HCT116 (cell line): ENCODE data around the gene MT3.

Source experiments
- EZH2 ChIP-seq: fragments of 200-600 bp; sonication (generic); IDR thresholded peaks from 2 replicates; pipeline ENCODE4 v1.6.1; 2017; ENCODE audit warnings: antibody characterized with exemption, mixed run types
- POLR2A ChIP-seq: IDR thresholded peaks from 2 replicates; pipeline ENCODE4 v1.7.0; 2011; ENCODE audit warnings: borderline replicate concordance; ENCODE audit not compliant: insufficient read depth, insufficient read length; ENCODE audit errors: extremely low read depth
- RAD21 ChIP-seq: IDR thresholded peaks from 2 replicates; pipeline ENCODE4 v1.6.1; 2012; ENCODE audit warnings: low read depth, mild to moderate bottlenecking
- TF ChIP-seq, protein P1 (sequence below): IDR thresholded peaks from 2 replicates; pipeline ENCODE4 v1.6.1; 2012
- TF ChIP-seq, protein P2 (sequence below), 3 experiments: fragments of 200-600 bp in 1 of 3; sonication (generic) in 1 of 3; IDR thresholded peaks in 2 of 3; conservative IDR thresholded peaks in 1 of 3; 2 replicates each; pipeline ENCODE4 v1.5.1; 2012 to 2017; ENCODE audit warnings: low read depth in 2 of 3, low read length in 2 of 3, antibody characterized with exemption in 1 of 3, borderline replicate concordance in 1 of 3, control low read depth in 1 of 3, mild to moderate bottlenecking in 1 of 3, mixed read lengths in 1 of 3, mixed run types in 1 of 3, moderate library complexity in 1 of 3; ENCODE audit not compliant: insufficient read depth in 1 of 3

DNA sequence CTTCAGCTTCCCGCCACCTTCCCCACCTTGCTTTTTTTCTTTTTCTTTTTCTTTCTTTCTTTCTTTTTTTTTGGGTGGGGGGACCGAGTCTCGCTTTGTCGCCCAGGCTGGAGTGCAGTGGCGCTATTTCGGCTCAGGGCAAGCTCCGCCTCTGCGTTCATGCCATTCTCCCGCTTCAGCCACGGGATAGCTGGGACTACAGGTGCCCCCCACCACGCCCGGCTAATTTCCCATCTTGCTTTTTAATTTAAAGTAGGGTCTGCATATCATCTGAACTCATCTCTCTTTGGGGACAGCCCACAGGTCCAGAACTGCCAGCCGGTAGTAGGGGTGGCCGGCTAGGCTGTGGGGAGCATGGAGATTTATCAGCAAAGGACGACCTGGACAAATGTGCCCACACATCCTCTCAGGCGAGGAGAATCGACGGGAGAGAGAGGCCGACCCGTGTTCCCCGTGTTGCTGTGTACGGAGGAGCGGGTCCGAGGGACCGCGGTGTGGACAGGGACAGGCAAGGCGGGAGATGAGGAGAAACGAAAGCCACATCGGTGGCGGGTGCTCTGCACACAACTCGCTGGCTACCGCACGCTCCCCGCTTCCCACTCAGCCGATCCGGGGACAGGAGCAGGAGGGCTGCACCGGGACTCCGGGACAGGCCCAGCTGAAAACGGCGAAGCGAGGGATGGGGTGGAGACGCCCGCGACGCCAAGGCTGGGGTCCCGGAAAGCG, 45.5 kb downstream of the MT3 start:
- TF ChIP-seq, protein P1, sequence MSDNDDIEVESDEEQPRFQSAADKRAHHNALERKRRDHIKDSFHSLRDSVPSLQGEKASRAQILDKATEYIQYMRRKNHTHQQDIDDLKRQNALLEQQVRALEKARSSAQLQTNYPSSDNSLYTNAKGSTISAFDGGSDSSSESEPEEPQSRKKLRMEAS = no peak
- no peak for TF ChIP-seq POLR2A
- TF ChIP-seq, protein P2, sequence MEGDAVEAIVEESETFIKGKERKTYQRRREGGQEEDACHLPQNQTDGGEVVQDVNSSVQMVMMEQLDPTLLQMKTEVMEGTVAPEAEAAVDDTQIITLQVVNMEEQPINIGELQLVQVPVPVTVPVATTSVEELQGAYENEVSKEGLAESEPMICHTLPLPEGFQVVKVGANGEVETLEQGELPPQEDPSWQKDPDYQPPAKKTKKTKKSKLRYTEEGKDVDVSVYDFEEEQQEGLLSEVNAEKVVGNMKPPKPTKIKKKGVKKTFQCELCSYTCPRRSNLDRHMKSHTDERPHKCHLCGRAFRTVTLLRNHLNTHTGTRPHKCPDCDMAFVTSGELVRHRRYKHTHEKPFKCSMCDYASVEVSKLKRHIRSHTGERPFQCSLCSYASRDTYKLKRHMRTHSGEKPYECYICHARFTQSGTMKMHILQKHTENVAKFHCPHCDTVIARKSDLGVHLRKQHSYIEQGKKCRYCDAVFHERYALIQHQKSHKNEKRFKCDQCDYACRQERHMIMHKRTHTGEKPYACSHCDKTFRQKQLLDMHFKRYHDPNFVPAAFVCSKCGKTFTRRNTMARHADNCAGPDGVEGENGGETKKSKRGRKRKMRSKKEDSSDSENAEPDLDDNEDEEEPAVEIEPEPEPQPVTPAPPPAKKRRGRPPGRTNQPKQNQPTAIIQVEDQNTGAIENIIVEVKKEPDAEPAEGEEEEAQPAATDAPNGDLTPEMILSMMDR (IDR thresholded peaks at IDR 0.05 in 2 of 3, conservative IDR thresholded peaks at IDR 0.05 in 1 of 3; ENCODE audit: borderline replicate concordance in 1 of 3, insufficient read depth in 1 of 3, low read depth in 2 of 3, low read length in 2 of 3) = no peak
- TF ChIP-seq EZH2 = no peak
- no peak for TF ChIP-seq RAD21
